NCI-H187 (cell line): ENCODE data around the gene TRIM5.
"Not testable (repeated sequence)": the region's sequence is repeated elsewhere in the genome, so short reads cannot be mapped to it uniquely, and the experiment has no call there.

Experiments
- DNase-seq, 2 experiments: peaks; one replicate each; lab custom pipeline; 2025; lab: John Stamatoyannopoulos, UW

The TRIM5 gene

DNA sequence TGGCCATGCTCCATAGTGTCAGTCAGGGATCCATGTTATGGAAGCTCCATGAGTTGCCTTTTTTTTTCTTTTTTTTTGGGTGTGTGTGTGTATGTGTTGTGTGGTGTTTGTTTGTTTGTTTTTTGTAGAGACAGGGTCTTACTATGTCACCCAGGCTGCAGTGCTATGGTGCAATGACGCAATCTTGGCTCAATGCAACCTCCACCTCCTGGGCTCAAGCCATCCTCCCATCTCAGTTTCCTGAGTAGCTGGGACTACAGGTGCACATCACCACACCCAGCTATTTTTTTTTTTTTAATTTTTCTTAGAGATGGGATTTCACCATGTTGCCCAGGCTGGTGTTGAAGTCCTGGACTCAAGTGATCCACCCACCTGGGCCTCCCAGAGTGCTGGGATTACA, 3.6 kb upstream of the TRIM5 start:
- DNase-seq, result no peak

DNA sequence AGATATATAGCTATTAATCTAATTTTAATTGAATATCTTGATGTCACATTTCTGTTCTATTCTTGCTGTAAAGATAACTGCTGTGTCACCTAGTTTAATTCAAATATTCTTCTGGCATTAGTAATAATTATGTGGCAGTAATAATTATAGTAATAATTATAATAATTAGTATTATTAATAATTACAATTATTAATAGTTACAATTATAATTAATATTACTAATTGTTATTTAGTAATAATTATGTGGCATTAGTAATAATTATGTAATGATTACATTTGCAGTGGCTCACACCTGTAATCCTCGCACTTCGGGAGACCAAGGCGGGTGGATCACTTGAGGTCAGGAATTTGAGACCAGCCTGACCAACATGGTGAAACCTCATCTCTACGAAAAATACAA, 1.6 kb upstream of the TRIM5 start:
- DNase-seq, result no peak

DNA sequence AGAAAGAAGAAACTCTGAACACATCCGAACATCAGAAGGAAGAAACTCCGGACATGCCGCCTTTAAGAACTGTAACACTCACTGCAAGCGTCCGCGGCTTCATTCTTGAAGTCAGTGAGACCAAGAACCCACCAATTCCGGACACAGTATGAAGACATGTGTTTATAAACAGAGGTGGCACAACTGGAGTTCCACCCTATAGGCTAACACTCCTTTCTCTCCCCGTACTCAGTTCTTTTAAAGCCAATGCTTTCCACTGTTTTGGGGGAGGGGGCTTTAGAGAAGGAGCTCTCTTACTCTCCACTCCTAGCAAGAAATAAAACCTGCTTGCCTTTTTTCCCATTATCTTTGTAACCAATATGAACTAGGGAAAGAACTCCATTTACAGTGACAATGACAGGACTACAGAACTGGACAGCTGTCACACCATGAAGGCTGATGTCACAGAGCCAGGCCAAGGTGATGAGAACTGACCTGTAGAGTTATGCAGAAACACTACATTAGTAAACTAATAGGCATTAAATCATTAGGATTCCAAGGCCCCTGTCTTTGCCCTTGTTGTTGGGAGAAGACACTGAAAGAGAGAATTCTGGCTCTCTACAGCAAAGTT, 733 bp downstream of the TRIM5 start:
- no peak for DNase-seq

DNA sequence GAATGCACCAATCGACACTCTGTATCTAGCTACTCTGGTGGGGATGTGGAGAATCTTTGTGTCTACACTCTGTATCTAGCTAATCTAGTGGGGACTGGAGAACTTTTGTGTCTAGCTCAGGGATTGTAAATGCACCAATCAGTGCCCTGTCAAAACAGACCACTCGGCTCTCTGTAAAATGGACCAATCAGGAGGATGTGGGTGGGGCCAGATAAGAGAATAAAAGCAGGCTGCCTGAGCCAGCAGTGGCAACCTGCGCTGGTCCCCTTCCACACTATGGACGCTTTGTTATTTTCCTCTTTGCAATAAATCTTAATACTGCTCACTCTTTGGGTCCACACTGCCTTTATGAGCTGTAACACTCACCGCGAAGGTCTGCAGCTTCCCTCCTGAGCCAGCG, 1.3 kb downstream of the TRIM5 start:
- not testable (repeated sequence) for DNase-seq

DNA sequence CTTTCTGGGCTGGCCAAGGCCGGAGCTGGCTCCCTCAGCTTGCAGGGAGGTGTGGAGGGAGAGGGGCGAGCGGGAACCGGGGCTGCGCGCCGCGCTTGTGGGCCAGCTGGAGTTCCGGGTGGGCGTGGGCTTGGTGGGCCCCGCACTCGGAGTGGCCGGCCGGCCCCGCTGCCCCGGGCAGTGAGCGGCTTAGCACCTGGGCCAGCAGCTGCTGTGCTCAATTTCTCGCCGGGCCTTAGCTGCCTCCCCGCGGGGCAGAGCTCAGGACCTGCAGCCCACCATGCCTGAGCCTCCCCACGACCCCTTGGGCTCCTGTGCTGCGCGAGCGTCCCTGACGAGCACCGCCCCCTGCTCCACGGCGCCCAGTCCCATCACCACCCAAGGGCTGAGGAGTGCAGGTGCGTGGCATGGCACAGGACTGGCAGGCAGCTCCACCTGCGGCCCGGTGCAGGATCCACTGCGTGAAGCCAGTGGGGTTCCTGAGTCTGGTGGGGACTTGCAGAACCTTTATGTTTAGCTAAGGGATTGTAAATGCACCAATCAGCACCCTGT, 1.9 kb downstream of the TRIM5 start:
- DNase-seq, result not testable (repeated sequence)

DNA sequence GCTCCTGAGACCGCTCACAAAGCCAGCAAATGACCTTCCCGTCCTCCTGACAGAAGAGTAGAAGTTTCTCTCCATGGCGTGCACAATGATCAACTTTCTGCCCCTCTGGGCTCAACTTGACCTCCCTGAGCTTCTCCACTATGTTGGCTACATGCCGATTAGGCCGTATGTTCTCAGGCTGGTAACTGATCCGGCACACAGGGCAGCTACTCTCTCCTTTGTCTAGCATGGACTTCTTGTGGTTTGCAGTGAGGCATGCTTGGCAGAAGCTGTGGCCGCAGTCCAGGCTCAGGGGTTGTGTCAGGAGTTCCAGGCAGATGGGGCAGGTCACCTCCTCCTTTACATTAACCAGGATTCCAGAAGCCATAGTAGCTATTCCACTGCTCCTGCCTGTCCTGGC, 5.1 kb downstream of the TRIM5 start:
- DNase-seq, result no peak

DNA sequence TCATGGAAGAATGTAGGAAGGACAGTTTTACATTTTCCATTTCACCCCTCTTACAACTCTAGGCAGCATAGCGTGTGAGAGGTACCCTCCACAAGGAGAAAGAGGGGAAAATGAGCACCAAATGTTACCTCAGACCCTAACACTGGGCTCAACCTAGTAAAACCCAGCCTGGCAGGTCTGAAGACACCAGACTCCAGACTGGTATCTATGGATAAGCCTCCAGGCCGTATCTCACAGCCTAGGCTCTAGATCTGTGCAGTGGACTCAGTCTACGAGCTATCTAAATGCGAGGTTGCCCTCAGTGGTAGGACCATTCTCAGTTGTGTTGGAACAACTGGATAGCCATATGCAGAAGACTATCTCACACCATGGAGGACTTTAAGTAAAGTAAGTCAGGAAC, 10.5 kb downstream of the TRIM5 start:
- no peak for DNase-seq

DNA sequence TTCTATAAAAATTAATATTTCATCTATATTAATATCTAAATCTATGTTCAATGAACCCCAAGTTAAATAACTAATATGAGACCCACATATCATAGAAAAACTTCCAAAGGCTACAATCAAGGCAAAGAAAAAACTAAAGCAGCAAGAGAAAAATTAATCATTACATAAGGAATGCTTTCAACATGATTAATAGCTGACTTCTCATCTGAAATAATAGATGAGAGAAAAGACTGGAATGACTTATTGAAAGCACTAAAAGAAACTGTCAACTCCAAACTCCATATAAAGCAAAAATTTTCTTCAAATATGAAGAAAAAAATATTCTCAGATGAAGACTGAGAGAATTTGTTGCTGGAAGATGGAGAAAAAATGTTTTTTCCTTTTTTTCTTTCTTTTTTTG, 13.0 kb downstream of the TRIM5 start:
- no peak for DNase-seq

DNA sequence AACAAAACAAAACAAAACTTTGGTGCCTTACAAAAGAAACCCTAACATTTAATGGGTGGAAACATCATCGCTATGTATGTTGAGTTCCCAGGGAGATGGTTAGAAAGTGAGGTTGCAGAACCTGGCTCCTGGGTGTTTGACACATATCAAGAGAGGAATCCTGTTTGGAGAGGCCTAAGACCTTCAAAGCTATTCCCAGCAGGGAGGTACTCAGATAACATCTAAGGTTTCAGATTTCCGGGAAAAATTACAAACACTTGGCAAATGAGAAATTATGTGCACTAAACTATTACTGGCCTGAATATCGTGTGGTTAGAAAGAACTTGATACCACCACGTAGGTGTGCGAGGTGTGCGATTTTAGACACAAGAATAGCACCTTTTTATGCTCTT, 18.5 kb downstream of the TRIM5 start:
- DNase-seq, result no peak

DNA sequence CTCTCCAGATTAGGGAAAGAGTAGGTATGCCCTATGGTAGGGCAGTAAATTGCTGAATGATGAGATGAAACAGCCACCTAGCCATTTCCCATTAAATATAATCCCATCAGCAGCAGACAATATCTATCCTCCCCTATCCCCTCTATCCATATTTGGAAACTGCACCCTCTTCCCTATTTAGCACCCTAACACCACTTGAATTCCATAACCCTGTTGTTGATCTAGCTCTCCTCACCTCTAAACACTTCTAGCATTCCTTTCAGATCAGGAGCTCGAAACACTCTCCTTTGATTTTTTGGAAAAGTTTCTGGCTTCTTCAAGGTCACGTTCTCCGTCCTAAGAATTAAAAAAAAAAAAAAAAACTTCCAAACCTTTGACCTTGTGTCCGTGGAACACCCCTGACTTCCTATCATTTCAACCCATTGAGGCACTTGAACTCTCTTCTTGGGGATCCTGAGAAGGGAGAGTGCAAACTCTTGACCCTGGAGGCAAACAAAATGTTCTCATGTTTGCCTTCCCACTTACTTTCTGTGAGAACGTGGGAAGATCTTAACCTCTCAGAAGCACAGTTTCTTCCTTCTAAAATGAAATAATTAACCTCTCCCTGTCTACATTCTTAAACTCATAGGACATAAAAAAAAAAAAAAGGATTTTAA, 19.0 kb downstream of the TRIM5 start:
- no peak for DNase-seq

DNA sequence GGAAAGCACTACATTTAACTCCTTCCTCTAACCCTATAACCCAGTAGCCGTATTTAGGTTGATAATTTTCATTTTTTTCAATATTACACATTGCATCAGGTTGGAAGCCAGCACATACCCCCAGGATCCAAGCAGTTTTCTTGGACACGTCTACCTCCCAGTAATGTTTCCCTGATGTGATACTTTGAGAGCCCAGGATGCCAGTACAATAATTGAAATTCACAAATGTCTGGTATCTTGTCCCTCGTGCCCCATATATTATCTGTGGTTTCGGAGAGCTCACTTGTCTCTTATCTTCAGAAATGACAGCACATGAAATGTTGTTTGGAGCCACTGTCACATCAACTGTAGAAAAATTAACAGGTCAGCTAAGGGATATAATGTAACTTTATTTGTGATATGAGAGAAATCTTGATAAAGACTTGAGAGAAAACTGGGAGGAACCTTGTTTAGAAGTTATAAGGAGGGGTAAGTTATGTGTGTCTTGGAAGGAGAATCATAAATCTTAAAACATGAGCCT, 19.8 kb downstream of the TRIM5 start:
- no peak for DNase-seq

DNA sequence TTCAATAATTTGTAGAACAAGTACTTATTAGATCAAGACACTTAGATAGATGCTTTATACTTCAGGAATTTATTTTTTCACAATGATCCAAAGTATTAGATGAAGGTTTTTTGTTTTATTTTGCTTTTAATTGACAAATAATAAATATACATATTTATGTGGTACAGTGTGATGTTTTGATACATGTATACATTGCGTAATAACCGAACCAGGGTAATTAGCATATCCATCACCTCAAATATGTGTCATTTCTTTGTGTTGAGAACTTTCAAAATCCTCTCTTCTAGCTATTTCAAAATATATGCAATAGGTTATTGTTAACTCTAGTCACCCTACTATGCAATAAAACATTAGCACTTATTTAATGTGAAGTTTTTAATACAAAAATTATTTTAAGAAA, 21.4 kb downstream of the TRIM5 start:
- DNase-seq, result no peak

DNA sequence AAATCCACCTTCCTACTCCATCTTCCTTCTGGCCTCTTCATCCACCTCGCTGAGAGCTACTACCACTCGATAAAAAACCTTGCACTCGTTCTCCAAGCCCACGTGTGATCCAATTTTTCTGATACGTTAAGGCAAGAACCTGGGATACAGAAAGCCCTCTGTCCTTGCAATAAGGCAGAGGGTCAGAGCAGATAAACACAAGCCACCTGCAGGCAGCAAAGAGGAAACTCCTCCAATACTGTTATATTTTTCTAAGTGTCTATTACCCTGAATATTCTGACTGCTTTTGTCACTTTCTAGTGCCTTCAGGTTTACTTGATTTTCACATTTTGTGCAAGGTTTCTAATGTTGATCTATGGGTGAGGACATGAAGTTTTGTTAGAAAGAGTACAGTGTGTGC, 26.6 kb downstream of the TRIM5 start:
- no peak for DNase-seq

DNA sequence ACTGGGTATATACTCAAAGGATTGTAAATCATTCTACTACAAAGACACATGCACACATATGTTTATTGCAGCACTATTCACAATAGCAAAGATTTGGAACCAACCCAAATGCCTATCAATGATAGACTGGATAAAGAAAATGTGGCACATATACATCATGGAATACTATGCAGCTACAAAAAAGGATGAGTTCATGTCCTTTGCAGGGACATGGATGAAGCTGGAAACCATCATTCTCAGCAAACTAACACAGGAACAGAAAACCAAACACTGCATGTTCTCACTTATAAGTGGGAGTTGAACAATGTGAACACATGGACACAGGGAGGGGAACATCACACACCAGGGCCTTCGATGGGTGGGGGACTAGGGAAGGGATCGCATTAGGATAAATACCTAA, 27.9 kb downstream of the TRIM5 start:
- DNase-seq, result not testable (repeated sequence)

DNA sequence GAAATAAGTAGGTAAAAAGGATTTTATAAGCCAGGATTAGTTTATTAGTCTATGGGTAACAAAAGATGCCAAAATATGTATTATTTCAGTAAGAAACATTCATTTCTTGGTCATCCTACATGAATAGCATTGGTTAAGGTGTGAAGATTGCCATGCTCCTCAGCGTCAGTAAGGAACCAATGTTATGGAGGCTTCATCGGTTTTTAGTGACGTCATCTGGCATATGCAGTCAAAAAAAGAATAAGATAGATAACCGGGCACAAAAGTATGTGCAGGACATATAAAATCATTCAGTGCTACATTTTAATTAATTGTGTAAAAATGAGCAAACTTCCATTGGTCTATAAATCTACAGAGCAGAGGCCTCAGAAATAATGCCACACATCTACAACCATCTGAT, 29.4 kb downstream of the TRIM5 start:
- no peak for DNase-seq

DNA sequence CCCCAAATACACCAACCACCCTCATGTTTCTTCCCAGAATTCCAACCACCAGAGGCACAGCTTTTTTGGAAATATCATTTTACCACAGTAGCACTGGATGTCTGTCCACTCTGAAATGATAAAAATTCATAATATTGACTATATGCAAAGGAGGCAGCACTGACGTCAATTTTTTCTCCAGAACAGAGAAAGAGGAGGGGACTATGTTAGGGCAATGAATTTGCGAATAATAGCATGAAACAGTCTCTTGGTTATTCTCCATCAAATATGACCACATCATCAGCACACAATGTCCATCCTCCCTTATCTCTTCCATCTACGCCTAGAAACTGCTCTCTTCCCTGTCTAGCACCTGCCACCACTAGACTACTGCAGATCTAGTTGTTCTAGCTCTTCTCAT, 38.7 kb downstream of the TRIM5 start:
- no peak for DNase-seq

DNA sequence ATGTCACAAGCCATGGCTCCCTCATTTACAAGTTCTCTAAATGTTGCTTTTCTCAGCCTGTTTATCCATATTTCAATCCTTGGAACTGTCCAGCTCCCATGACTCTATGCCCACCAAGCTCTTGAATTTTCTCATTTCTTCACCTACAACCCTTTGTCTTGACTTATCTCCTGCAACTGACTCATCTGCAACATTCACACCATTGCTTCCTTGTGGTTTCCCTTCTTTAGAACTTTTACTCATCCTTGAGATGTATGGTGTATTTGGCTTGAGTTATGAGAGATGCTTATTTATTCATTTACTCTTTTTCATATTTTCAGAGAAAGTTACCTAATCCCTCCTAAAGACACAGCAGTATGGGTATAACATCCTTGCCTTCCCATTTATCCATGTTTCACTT, 41.3 kb downstream of the TRIM5 start:
- no peak for DNase-seq

DNA sequence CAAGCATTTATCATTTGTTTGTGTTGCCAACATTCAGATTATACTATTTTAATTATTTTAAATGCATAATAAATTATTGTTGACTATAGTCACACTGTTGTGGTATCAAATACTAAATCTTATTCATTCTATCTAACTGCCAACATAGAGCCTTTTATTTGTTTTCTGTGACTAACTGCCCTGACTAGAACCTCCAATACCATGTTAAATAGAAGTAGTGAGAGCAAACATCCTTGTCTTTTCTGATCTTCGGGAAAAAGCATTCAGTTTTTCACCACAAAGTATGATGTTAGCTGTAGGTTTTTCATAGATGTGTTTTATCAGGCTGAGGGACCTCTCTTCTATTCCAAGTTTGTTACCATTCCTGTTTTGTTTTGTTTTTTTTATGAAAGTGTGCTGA, 44.9 kb downstream of the TRIM5 start:
- DNase-seq, result no peak

DNA sequence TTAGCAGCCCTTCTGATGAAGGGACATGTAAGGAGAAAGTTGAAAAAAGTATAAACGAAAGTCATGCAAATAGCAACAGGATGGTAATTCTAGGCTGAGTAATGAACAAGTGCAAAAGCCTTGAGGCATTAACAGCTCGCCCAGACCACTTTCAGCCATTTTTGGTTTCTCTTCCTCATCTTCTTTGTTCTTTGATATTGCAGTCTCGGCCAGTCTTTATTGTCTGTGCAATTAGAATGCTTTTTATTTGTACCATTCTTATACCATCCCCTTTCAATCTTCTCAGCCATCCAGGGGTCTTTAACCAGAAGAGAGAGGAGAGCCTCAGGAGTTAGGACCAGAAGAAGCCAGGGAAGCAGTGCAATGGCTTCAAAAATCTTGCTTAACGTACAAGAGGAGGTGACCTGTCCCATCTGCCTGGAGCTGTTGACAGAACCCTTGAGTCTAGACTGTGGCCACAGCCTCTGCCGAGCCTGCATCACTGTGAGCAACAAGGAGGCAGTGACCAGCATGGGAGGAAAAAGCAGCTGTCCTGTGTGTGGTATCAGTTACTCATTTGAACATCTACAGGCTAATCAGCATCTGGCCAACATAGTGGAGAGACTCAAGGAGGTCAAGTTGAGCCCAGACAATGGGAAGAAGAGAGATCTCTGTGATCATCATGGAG, 52.8 kb downstream of the TRIM5 start:
- no peak for DNase-seq

DNA sequence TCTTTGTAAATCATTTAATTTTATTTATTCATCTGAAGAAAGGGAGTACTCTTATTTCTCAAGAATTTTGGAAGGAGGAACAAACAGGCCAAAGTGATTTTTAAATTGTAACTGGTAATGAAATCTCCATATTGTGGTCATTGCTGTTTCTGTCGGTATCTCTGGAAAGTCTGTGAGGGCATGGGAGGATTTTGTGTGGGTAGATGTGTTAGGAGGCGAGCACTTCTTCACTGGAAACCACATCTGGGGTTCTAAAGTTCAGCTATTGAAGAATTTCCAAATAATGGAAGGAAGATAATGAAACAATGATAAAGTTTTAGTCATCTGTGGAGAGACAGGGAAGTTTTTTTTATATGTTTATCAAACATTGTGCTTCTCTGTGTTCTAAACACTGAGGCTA, 53.5 kb downstream of the TRIM5 start:
- no peak for DNase-seq

DNA sequence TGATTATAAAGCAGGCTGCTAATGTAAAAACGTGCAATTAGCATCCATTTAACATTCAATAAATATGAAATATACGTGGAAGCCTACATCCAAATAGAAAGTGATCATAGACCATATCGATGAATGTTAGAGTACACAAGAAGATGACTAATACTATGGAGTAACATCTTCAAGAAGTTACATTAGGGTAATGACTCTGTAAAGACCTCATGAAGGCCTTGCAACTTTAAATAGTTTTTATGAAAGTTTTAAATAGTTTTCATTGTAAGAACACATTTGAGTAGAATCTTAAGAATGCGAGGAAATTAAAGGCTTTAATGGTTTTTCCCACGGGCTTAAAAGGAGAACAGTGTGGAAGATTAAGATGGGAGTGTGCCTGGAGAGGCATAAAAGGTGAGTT, 58.7 kb downstream of the TRIM5 start:
- no peak for DNase-seq

DNA sequence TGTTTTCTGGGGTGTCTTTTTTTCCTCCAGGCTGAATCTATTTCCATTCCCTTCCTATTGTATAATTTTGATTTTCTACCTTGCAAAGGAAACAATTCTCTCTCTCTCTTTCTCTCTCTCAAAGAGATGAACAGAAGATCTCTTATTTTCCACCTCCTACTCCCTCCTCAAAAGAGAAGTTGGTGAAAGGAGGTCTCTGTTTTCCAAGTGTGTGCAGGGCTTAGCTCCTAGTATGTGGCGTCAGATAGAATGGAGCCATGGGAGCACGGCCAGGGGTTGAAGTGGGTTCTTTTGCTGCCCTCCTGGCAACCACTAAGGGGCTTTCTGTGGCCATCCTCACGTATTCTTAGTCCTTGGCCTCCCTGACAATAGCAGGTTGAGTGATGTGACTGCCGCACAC, 59.6 kb downstream of the TRIM5 start:
- DNase-seq, result no peak
